22Rv1 (cell line): ENCODE results near the gene HOXA3.

Experiments used
- H3K27ac ChIP-seq: fragments of 450-650 bp; 2 replicates; pipeline ENCODE4 v1.5.1; 2017
- ZFX ChIP-seq: fragments of 450-650 bp; IDR thresholded peaks from 2 replicates; pipeline ENCODE4 v1.6.1; 2017; ENCODE audit warnings: antibody characterized with exemption, borderline replicate concordance
- TF ChIP-seq, protein P1 (sequence below): fragments of 450-650 bp; IDR thresholded peaks from 2 replicates; pipeline ENCODE4 v1.5.1; 2017; ENCODE audit warnings: mild to moderate bottlenecking

The HOXA3 gene

DNA sequence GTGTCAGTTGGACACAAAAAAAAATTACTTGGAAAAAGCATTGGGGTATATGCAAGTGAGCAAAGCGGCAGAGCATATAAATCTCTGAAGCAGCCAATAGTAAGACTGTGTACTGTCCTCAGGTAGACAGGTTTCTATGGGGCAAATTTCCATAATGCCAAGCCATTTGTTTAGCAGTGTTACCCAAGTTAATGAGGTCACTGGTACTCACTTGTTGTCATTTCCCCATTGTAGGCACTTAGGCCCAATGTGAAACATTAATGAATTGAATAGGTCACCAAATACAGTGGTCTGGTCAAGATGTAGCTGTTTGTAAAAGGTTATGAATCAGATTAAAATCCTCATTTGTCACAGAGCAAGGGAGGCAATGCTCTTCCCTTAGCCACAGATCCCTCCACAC is 84.1 kb downstream of the HOXA3 start:
- no peak overlapping the region for H3K27ac ChIP-seq

DNA sequence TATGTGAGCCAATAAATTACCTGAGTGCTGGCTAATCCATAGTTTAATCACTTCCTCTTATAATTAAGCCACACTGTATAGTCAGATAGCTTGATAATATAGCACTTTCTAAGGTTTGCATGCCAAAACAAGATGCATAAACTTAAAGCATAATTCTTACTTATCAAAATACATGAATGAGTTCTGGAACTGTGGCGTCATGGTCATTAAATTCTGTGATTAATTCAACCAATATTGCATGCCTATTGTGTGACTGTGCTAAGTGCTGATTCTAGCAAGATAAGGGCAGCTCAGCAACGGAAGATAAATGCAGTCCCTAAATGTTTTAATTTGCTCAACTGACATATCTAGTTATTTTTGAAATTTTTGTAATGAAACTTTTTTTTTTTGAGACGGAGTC is 86.2 kb downstream of the HOXA3 start:
- TF ChIP-seq, protein P1, sequence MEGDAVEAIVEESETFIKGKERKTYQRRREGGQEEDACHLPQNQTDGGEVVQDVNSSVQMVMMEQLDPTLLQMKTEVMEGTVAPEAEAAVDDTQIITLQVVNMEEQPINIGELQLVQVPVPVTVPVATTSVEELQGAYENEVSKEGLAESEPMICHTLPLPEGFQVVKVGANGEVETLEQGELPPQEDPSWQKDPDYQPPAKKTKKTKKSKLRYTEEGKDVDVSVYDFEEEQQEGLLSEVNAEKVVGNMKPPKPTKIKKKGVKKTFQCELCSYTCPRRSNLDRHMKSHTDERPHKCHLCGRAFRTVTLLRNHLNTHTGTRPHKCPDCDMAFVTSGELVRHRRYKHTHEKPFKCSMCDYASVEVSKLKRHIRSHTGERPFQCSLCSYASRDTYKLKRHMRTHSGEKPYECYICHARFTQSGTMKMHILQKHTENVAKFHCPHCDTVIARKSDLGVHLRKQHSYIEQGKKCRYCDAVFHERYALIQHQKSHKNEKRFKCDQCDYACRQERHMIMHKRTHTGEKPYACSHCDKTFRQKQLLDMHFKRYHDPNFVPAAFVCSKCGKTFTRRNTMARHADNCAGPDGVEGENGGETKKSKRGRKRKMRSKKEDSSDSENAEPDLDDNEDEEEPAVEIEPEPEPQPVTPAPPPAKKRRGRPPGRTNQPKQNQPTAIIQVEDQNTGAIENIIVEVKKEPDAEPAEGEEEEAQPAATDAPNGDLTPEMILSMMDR = no peak
- no peak for TF ChIP-seq ZFX
- H3K27ac ChIP-seq = no peak overlapping the region

More for the DNA sequence above, 84.1 kb downstream of the HOXA3 start:
- TF ChIP-seq, protein P1 = no peak
- no peak for TF ChIP-seq ZFX

DNA sequence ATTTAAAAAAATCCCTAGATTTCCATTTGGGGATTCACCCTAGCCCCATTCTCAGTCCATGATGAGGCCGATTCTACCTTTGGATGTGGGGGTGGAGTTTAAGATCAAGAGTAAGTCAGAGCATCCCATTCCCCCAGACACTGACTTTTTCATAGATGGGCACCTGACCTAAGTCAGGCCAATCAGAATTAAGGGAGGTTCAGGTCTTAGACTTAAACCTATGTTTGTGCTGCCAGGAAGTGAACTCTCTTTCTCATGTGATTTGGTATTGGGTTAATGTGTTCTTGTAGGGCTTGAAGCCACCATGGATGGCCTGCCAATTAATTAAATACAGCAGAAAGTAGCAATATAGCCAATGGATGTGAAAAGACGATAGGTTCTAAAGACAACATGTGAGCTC is 86.7 kb downstream of the HOXA3 start:
- TF ChIP-seq ZFX = no peak
- TF ChIP-seq, protein P1 = no peak

DNA sequence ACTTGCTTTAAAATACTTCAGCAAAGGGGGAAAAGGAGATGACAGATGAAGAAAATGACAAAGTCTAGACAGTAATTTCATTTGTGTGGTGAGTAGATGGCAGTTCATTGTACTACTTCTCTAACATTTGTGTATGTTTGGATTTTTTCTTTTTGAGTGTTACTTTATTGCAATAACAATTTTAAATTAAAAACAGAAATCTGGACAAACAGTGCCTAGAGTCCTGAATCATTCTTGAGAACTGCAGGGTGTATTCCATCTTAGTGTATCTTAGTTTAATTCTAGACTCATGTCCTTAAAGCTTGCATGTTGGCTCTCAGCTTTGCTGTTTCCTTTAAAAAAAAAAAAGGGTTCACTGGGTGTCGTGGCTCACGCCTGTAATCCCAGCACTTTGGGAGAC is 87.7 kb downstream of the HOXA3 start:
- no peak overlapping the region for H3K27ac ChIP-seq
- no peak for TF ChIP-seq ZFX
- TF ChIP-seq, protein P1 = no peak

More for the DNA sequence above, 86.7 kb downstream of the HOXA3 start:
- no peak overlapping the region for H3K27ac ChIP-seq

DNA sequence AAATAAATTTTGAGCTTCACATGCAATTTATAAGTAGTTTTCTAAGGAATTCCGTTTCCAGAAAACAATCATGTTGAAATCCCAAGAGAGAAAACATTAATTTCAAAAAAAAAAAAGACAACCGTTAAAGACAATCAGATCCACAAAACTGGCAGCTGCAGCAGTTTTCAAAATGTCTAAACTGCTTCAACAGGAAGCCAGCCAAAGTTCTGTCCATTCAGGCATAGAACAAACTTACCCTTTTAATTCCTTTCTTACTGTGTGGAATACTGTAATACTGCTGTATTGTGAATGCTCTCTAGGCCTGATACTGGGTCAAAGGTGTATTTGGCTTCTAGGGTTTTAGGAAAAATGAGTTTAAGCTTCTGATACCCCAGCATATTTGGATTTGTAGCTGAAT is 88.2 kb downstream of the HOXA3 start:
- no peak for TF ChIP-seq ZFX
- TF ChIP-seq, protein P1 = no peak
- no peak overlapping the region for H3K27ac ChIP-seq

DNA sequence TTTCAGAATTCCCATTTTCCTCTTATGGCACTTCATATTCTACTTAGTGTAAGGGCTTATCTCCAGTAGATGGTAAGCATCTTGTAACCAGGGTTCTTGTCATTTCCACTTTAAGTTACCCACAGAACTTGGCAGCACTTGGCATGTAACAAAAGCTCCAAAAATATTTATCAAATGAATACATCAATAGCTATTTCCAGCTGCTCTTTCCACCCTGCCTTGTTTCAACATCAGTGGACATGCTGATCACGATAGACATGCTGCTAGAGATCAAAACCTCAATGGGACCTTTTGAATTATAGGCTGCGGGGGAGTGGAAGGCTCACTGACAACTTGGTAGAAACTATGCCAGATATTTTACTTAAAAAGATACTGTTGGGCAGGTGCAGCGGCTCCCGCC is 89.4 kb downstream of the HOXA3 start:
- H3K27ac ChIP-seq = no peak overlapping the region
- TF ChIP-seq, protein P1 = no peak
- no peak for TF ChIP-seq ZFX
